Ascending aorta (tissue), 2 donors: ENCODE results near the gene MIAT. TPM values are rescaled to one million over a fixed set of nuclear protein-coding genes. Genes with fewer than 3 reads are reported as not detected.

Experiments used
- DNase-seq, 2 donors: peaks; one replicate each; pipeline ENCODE4 v3.0.0-alpha.2; 2019; ENCODE audit warnings: low spot score in 2 of 2
- H3K27ac ChIP-seq, 2 donors: fragments of 200-600 bp; sonication (generic); one replicate each; pipeline ENCODE4 v1.5.1; 2016 to 2017; ENCODE audit warnings: mild to moderate bottlenecking in 1 of 2
- H3K27me3 ChIP-seq: fragments of 200-600 bp; sonication (generic); one replicate; pipeline ENCODE4 v1.5.1; 2017
- H3K36me3 ChIP-seq, 2 donors: fragments of 200-600 bp; sonication (generic); one replicate each; pipeline ENCODE4 v1.5.1; 2016
- H3K4me1 ChIP-seq, 2 donors: fragments of 200-600 bp; sonication (generic); one replicate each; pipeline ENCODE4 v1.5.1; 2016 to 2017; ENCODE audit warnings: mild to moderate bottlenecking in 1 of 2
- H3K4me3 ChIP-seq, 2 donors: fragments of 200-600 bp; sonication (generic); one replicate each; pipeline ENCODE4 v1.5.1; 2016 to 2017; ENCODE audit warnings: mild to moderate bottlenecking in 1 of 2
- H3K9me3 ChIP-seq, 2 donors: fragments of 200-600 bp; sonication (generic); one replicate each; pipeline ENCODE4 v1.5.1; 2016
- CTCF ChIP-seq, 3 experiments: fragments of 200-600 bp in 2 of 3; fragments of 450-650 bp in 1 of 3; sonication (generic) in 2 of 3; IDR thresholded peaks; one replicate each; pipeline ENCODE4 v1.5.1; 2016 to 2019; ENCODE audit warnings: antibody characterized with exemption in 3 of 3, mild to moderate bottlenecking in 1 of 3, moderate library complexity in 1 of 3
- intact Hi-C: fragments of 100-400 bp; cut with DNase I; formaldehyde crosslinking; loops from one replicate; pipeline ENCODE4 v1.15.1; 2023
- total RNA-seq: library from RNA; depleted of rRNA; stranded (reverse); fragments of >200 nt; gene quantifications from one replicate; pipeline ENCODE4 v1.1.0, GENCODE V29; 2016

MIAT gene
- total RNA-seq, 1 donor from 2014 or later, result 0.53 TPM

- Histone ChIP-seq H3K27me3 (no peaks in the 10 kb centered on the region), H3K4me3 (no peak overlapping the region), H3K4me1 (peaks cover 0 to 4% of the 10 kb centered on the region in 2 donors), H3K36me3 (peaks cover 3 to 4% of the 10 kb centered on the region in 2 donors), H3K9me3 (no peaks in the 10 kb centered on the region), H3K27ac (peak overlapping the region in 1 of 2 donors; percentile 1)
- no peak for DNase-seq
- intact Hi-C loops, result no loop called here
- TF ChIP-seq CTCF (IDR thresholded peaks at IDR 0.05), result no peak
These were observed 52.4 kb downstream of the MIAT start for GRCh38 chr22:26709617-26710390.

DNA sequence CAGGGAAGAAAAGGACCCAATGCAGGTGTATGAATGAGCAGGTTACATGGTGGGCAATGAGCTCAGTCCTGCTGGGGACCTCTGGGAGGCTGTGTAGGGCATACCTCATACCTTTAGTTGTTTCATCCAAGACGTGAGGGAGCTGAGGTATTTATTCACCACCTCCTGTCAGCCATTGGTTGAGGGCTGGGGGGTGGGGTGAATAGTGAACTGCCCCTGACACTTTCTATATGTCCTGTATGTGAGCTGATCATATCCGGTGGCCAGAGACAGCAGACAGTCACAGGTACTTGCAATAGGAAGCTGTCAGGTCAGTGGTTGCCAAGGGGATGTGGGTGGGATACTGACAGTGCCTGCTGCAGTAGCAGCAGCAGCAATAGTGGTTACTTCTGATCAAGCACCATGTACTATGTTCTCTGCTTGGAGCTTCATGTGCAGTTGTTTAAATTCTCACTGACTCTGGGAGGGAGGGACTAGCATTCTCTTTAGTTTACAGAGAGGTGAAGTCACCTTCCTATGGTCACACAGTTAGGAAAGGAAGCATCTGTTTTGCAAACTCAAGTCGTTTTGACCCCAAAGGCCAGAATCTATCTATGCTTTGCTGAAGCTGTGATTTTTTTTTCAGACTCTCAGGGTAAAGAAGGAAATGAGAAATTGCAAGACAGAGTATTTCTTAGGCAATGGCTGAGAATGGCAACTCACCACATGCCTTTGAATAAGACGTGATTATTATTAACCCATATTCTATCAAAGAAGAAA is 54.0 kb downstream of the MIAT start:
- TF ChIP-seq CTCF (IDR thresholded peaks at IDR 0.05), result no peak
- DNase-seq, result no peak
- peaks cover 3 to 4% of the 10 kb centered on the region in 2 donors for H3K36me3 ChIP-seq
- intact Hi-C loops, result no loop called here
- H3K4me3 ChIP-seq, result no peak overlapping the region
- no peaks in the 10 kb centered on the region for H3K27me3 ChIP-seq
- H3K9me3 ChIP-seq, result no peaks in the 10 kb centered on the region
- peaks cover 0 to 4% of the 10 kb centered on the region in 2 donors for H3K4me1 ChIP-seq
- no peak overlapping the region for H3K27ac ChIP-seq

DNA sequence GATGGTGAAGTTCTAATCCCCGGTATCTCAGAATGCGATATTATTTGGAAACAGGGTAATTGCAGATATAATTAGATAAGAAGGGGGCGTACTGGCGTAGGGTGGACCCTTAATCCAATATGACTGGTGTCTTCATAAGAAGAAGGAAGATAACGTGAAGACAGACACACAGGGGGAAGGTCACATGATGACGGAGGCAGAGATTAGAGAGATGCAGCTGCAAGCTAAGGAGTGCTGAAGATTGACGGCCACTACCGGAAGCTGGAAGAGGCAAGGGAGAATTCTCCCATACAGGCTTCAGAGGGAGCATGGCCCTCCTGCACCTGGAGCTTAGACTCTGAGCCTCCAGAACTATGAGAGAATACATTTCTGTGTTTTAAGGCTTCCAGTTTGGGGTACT is 54.8 kb downstream of the MIAT start:
- H3K4me3 ChIP-seq, result no peak overlapping the region
- H3K9me3 ChIP-seq, result no peaks in the 10 kb centered on the region
- H3K36me3 ChIP-seq, result peaks cover 3 to 7% of the 10 kb centered on the region in 2 donors
- H3K27me3 ChIP-seq, result no peaks in the 10 kb centered on the region
- peaks cover 0 to 4% of the 10 kb centered on the region in 2 donors for H3K4me1 ChIP-seq
- intact Hi-C loops, result no loop called here
- no peak for DNase-seq
- H3K27ac ChIP-seq, result no peak overlapping the region
- TF ChIP-seq CTCF (IDR thresholded peaks at IDR 0.05), result no peak

DNA sequence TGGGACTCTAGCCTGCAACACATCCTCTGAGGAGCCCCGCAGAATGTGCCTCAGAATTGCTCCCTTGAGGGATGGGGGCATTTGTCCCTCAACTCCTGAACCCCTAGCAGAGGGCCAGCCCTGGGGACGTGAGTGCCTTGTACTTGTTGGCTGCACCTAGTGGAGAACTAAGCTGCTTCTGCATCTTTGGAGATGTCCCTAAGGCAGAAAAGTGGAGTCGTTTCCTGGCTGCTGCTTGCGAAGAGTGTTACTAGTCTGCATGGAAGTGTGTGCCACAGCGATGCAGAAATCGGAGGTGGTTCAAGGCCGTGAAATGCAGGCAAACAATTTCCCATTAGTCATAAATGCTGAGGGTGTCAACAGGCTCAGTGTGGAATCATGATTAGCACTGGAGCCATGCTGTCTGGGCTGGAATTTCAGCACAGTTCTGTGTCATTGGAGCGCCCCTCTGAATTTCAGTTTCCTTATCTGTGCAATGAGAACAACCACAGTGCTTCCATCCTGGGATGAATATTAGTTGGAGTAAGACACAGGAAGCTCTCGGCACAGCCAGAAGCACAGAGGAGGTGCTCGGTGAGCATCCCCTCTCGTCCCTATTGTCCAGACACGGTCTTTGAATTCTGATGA is 56.5 kb downstream of the MIAT start:
- peaks cover 0 to 10% of the 10 kb centered on the region in 2 donors for H3K36me3 ChIP-seq
- DNase-seq, result no peak
- intact Hi-C loops, result no loop called here

More for the DNA sequence above, 56.5 kb downstream of the MIAT start:
- Histone ChIP-seq H3K27me3 (no peaks in the 10 kb centered on the region), H3K4me3 (no peak overlapping the region), H3K27ac (no peak overlapping the region), H3K4me1 (peaks cover 0 to 4% of the 10 kb centered on the region in 2 donors), H3K9me3 (no peaks in the 10 kb centered on the region)
- no peak for TF ChIP-seq CTCF (IDR thresholded peaks at IDR 0.05)
